ENCODE measurements around the gene ABHD16A.

Gene ABHD16A

DNA sequence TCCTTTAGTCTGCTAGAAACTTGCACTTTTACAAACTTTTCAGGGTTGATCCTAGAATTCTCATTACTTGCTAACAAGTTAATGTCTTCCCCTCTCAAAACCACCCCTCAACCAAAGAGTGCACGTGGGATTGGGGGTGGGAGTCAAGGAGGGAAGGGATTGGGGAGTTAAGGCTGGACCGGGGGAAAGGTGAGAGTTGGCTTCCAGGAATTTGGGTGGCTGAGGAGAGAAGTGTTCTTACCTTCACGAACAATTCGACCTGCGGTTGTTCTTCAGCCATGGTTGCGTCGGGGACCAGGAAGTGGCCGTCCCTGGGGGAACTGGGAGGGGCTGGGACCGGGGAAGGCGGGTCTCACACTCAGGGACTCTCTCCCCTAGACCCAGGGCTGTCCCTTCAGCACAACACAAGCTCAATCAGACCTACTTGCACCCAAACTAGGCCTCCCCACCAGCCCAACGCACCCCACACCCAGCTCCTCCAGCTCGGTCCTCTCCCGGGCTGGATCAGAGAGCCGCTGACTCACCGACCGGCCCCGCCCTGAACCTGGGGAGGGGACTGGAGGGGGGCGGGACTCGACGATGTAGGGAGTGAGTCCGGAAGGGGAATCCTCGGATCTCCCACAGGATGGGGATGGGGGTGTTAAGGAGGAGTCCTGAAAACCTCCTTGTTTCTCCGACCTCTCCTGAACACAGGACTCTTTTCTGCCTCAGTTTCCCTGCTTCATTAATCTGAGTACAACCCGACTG, 33.1 kb upstream of the ABHD16A start, which contains the start of gene CLIC1:
Gene CLIC1 (minus strand): TSS at position 510 of the 747 bp plus-strand sequence. CDS start 230 bp downstream, at position 280.
- peak; percentile 95 for DNase-seq (ENCODE audit: low spot score)
- Histone ChIP-seq H3K27ac (peak within 1 kb of the TSS; percentile 94 to 96), H3K4me3 (peak within 1 kb of the TSS; percentile 76)
- TF ChIP-seq, protein P1, sequence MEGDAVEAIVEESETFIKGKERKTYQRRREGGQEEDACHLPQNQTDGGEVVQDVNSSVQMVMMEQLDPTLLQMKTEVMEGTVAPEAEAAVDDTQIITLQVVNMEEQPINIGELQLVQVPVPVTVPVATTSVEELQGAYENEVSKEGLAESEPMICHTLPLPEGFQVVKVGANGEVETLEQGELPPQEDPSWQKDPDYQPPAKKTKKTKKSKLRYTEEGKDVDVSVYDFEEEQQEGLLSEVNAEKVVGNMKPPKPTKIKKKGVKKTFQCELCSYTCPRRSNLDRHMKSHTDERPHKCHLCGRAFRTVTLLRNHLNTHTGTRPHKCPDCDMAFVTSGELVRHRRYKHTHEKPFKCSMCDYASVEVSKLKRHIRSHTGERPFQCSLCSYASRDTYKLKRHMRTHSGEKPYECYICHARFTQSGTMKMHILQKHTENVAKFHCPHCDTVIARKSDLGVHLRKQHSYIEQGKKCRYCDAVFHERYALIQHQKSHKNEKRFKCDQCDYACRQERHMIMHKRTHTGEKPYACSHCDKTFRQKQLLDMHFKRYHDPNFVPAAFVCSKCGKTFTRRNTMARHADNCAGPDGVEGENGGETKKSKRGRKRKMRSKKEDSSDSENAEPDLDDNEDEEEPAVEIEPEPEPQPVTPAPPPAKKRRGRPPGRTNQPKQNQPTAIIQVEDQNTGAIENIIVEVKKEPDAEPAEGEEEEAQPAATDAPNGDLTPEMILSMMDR (IDR thresholded peaks at IDR 0.05), result no peak

DNA sequence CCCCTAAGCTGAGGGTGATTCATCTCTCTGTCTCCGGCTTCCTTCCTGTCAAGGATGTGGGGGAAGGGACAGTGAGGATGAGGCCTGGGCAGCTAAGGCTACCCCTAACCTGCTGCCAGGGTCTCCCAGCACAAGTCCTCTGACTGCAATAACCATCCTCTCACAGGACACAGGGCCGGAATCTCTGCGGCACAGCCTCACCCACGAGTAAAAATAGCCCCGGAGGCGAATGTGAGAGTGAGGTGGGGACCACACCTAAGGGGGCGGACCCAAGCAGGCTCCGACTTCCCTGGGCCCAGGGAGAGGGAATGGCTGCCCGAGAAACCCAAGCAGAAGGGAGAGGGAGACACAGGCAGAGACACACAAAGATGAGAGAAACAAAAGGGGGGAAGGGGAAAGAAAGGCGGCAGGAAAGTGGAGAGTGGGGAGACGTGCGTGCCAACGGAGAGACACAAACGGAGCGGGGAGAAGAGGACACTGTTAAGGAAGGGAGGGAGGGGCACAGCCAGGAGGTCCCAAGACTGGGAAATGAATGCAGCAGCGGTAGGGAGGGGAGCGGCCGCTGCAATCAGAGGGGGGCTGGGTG, 31.8 kb upstream of the ABHD16A start:
- DNase-seq (ENCODE audit: low spot score), result no peak
- Histone ChIP-seq H3K27ac (peak overlapping the region; percentile 94 to 96), H3K4me3 (peak overlapping the region; percentile 76)
- TF ChIP-seq, protein P1 (IDR thresholded peaks at IDR 0.05), result no peak

DNA sequence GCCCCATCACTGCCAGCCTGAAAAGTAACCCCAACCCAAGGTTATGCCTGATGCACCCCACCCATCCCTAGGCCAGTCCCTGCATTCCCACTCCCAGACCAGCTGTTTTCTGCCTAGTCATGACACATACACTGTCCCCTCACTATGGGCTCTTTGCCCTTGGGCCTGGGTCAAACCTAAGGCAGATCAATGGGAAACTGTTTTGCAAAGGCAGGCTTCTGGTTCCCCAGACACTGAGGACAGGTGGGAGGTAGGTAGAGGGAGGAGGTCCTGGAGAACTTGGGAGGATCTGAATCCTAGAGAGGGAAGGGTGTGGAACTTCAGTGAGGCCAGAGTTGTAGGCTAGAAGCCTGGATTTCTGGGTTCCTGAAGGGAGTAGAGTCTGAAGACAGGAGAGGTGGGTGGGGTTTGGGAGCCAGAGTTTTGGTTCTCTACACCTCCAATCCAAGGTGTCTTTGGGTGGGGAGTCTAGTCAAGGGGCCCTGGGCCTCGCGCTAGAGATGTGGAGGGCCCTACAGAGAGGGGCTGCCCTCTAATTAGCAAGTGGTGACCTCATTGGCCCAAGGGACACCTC, 31.2 kb upstream of the ABHD16A start:
- DNase-seq (ENCODE audit: low spot score), result no peak
- peak overlapping the region; percentile 94 to 96 for H3K27ac ChIP-seq
- peak overlapping the region; percentile 76 for H3K4me3 ChIP-seq
- TF ChIP-seq, protein P1 (IDR thresholded peaks at IDR 0.05), result no peak

DNA sequence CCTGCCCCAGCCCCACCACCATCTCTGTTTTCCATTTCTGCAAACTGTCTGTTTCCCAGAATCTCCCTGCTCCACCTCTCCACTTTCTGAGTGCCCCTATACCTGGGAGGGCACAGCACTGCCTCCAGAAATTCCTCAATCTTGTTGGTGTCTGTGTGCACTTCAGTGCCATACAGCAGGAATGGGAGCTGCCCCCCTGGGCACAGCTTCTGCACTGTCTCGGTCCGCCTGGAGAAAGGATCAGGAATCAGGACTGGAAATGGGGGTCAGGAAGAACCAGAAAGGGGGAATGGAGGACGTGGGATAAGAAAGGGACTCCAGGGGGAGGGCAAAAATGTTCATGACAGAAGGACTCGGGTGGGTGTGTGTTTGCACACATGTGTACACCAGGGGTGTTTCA, 30.6 kb upstream of the ABHD16A start:
- TF ChIP-seq, protein P1 (IDR thresholded peaks at IDR 0.05), result no peak
- no peak for DNase-seq (ENCODE audit: low spot score)
- Histone ChIP-seq H3K4me3 (peak overlapping the region; percentile 76), H3K27ac (peak overlapping the region; percentile 94 to 96)

DNA sequence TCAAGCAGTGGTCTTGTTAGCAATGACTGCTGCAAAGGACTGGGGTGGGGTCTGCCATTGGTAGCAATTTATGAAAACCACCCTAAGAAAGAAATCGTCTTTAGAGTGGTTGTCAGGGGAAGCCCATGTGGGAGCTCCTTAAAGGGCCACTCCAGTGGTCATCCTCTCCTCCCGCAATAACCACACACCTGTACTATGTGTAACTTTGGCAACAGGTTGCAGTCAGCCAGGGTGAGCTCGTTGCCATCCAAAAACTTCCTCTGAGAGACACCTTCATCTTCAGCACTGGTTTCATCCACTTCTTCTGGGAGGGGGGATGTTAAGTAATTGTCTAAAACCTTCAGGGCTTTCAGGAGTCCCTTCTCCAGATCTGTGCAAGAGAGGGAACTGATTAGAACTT, 28.9 kb upstream of the ABHD16A start:
- no peak for DNase-seq (ENCODE audit: low spot score)
- H3K27ac ChIP-seq, result peak overlapping the region in 1 of 2 donors; percentile 4
- TF ChIP-seq, protein P1 (IDR thresholded peaks at IDR 0.05), result no peak
- no peak overlapping the region for H3K4me3 ChIP-seq

DNA sequence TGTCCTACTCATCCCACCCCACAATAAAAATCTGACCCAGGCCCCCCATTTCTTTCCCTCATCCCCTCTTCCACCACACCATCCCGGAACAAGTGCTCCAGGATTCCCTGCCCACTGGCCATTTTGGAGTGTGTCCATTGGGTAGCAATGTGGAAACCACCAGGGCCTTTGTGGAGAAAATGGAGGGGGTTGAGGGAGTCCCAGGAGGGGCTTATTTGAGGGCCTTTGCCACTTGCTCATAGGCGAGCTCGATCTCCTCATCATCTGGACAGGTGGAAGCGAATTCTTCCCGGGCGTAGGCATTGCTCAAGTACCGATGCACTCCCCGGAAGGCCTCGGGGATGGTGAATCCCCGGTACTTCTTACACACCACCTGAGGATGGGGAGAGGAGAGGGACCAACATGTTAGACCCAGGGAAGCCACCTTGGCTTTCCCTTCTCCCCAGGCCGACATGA, 27.5 kb upstream of the ABHD16A start:
- peak overlapping the region; percentile 86 to 99 for H3K27ac ChIP-seq
- H3K4me3 ChIP-seq, result peak overlapping the region; percentile 91

More for the DNA sequence above, 27.5 kb upstream of the ABHD16A start:
- TF ChIP-seq, protein P1 (IDR thresholded peaks at IDR 0.05), result no peak
- DNase-seq (ENCODE audit: low spot score), result no peak

Measured in coronary artery (tissue), 2 donors.